ENCODE data around the gene EFCAB14.
"Not testable (repeated sequence)": the region's sequence is repeated elsewhere in the genome, so short reads cannot be mapped to it uniquely, and the experiment has no call there.

The EFCAB14 gene

GRCh38 chr1:46718727-46719622 lies at the start of gene EFCAB14:
TSS of gene EFCAB14 (minus strand) at chr1:46719114. CDS start at chr1:46718087, 1,027 bp downstream.
- DNase-seq, result peak; percentile 95

GRCh38 chr1:46768445-46768844 lies 49.5 kb upstream of the EFCAB14 start:
- no peak for DNase-seq

- DNase-seq, result peak; percentile 96
Measured at GRCh38 chr1:46767649-46768282, 48.9 kb upstream of the EFCAB14 start.

GRCh38 chr1:46764402-46764801 lies 45.5 kb upstream of the EFCAB14 start:
- DNase-seq, result no peak

GRCh38 chr1:46761740-46762139 lies 42.8 kb upstream of the EFCAB14 start:
- no peak for DNase-seq

- no peak for DNase-seq
Measured at GRCh38 chr1:46760558-46761166, 41.7 kb upstream of the EFCAB14 start.

GRCh38 chr1:46757956-46758528 lies 39.1 kb upstream of the EFCAB14 start:
- peak; percentile 80 for DNase-seq

- peak; percentile 94 for DNase-seq
Measured at GRCh38 chr1:46757247-46757955, 38.5 kb upstream of the EFCAB14 start.

GRCh38 chr1:46755121-46755520 lies 36.2 kb upstream of the EFCAB14 start:
- no peak for DNase-seq

- DNase-seq, result not testable (repeated sequence)
Measured at GRCh38 chr1:46754707-46755106, 35.8 kb upstream of the EFCAB14 start.

- no peak for DNase-seq
Measured at GRCh38 chr1:46753985-46754384, 35.1 kb upstream of the EFCAB14 start.

- no peak for DNase-seq
Measured at GRCh38 chr1:46749921-46750404, 31.0 kb upstream of the EFCAB14 start.

- DNase-seq, result no peak
Measured at GRCh38 chr1:46749404-46749803, 30.5 kb upstream of the EFCAB14 start.

GRCh38 chr1:46747683-46748288 lies 28.9 kb upstream of the EFCAB14 start:
- DNase-seq, result peak; percentile 38

GRCh38 chr1:46742069-46742468 lies 23.2 kb upstream of the EFCAB14 start:
- DNase-seq, result no peak

GRCh38 chr1:46735708-46736324 lies 16.9 kb upstream of the EFCAB14 start:
- no peak for DNase-seq

GRCh38 chr1:46728327-46728873 lies 9.5 kb upstream of the EFCAB14 start:
- not testable (repeated sequence) for DNase-seq

GRCh38 chr1:46725736-46726108 lies 6.8 kb upstream of the EFCAB14 start:
- no peak for DNase-seq

- DNase-seq, result peak; percentile 87
Measured at GRCh38 chr1:46724991-46725735, 6.2 kb upstream of the EFCAB14 start.

- DNase-seq, result no peak
Measured at GRCh38 chr1:46723901-46724300, 5.0 kb upstream of the EFCAB14 start.

Measured in DMS79 treated with DMSO at 0.1 percent for 48 hours (cell line).